ENCODE results near the gene DYNC1H1.
"Not testable (repeated sequence)": the region's sequence is repeated elsewhere in the genome, so short reads cannot be mapped to it uniquely, and the experiment has no call there.

Gene DYNC1H1

GRCh38 chr14:102063808-102064429 is 99.5 kb downstream of the DYNC1H1 start:
- no peak for DNase-seq (ENCODE audit: low spot score)

GRCh38 chr14:102064590-102064989 is 100.2 kb downstream of the DYNC1H1 start:
- not testable (repeated sequence) for DNase-seq (ENCODE audit: low spot score)

GRCh38 chr14:102066041-102066451 is 101.7 kb downstream of the DYNC1H1 start:
- DNase-seq (ENCODE audit: low spot score) = no peak

- peak; percentile 23 for DNase-seq (ENCODE audit: low spot score)
Measured at GRCh38 chr14:102071283-102071998, 107.1 kb downstream of the DYNC1H1 start.

- no peak for DNase-seq (ENCODE audit: low spot score)
Measured at GRCh38 chr14:102074415-102074964, 110.1 kb downstream of the DYNC1H1 start.

- no peak for DNase-seq (ENCODE audit: low spot score)
Measured at GRCh38 chr14:102075155-102075554, 110.8 kb downstream of the DYNC1H1 start.

- DNase-seq (ENCODE audit: low spot score) = no peak
Measured at GRCh38 chr14:102077382-102077709, 113.0 kb downstream of the DYNC1H1 start.

DNA sequence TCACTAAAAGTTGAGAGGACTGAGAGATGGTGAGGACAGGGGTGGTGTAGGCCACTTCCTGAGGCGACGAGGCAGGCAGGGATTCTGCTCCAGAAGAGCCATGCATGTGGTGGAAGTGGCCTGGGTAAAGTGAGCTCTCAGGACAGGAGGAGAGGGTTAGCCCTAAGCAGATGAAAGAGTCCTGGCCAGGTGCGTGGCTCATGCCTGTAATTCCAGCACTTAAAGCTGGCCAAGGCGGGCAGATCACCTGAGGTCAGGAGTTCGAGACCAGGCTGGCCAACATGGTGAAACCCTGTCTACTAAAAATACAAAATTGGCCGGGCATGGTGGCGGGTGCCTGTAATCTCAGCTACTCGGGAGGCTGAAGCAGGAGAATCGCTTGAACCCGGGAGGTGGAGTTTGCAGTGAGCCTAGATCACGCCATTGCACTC is 114.0 kb downstream of the DYNC1H1 start:
- DNase-seq (ENCODE audit: low spot score) = not testable (repeated sequence)

GRCh38 chr14:102078831-102079699 is 114.7 kb downstream of the DYNC1H1 start:
- no peak for DNase-seq (ENCODE audit: low spot score)

GRCh38 chr14:102079700-102079979 is 115.3 kb downstream of the DYNC1H1 start:
- DNase-seq (ENCODE audit: low spot score) = no peak

GRCh38 chr14:102080183-102081080 is 116.1 kb downstream of the DYNC1H1 start:
- DNase-seq (ENCODE audit: low spot score) = no peak

- no peak for DNase-seq (ENCODE audit: low spot score)
Measured at GRCh38 chr14:102081231-102082080, 117.1 kb downstream of the DYNC1H1 start.

DNA sequence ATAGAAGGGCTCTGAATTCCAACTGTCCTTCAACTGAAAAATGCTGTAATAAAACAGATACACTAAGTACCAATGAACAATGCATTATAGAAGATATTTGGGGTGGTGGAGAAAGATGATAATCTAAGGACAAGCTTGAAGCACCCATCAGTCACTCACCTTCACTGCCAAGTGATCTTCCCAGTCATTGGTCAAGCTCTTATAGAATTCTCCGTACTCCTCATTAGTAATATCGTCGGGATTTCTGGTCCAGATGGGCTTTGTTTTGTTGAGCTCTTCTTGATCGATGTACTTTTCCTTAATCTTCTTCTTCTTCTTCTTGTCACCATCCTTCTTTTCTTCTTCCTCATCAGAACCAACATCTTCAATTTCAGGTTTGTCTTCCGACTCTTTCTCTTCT is 120.1 kb downstream of the DYNC1H1 start:
- not testable (repeated sequence) for DNase-seq (ENCODE audit: low spot score)

GRCh38 chr14:102084931-102085330 is 120.6 kb downstream of the DYNC1H1 start:
- no peak for DNase-seq (ENCODE audit: low spot score)

- no peak for DNase-seq (ENCODE audit: low spot score)
Measured at GRCh38 chr14:102085488-102085887, 121.1 kb downstream of the DYNC1H1 start.

DNA sequence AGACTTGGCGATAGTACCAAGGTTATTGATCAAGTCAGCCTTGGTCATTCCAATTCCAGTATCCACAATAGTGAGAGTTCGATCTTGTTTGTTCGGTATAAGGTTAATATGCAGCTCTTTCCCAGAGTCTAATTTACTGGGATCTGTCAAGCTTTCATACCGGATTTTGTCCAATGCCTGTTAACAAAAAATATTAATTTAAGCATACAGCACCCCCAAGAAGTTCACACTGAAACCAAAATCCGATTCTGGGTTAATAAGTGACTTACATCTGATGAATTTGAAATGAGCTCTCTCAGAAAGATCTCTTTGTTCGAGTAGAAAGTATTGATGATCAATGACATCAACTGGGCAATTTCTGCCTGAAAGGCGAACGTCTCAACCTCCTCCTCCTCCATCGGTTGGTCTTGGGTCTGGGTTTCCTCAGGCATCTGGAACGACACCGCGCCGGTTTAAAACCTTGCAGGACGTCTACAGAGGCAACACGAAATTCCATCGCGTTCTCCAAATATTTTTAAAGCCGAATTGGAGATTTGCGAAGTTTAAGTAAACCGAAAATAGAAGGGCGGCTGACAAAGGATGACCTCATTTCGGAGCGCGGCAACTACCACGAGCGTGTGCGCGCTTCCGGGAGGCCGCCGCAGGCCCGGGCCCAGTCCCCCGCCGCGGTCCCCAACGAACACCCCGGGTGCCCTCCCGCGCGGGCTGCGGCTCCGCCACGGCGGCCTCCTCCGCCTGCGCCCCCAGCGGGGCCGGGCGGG is 121.8 kb downstream of the DYNC1H1 start:
- DNase-seq (ENCODE audit: low spot score) = peak; percentile 44

DNA sequence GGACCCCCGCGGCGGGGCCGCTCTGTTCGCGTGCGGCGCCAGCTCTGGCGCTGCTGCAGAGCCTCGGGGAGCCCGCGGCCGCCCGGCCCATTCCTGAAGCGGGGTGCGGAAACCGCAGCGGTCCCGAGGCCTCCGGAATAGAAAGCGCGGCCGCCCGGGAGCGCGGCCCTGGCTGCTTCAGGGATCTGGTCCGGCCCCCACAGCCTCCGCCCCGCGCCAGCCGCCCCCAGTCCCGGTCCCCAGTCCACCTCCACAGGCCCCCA is 122.3 kb downstream of the DYNC1H1 start:
- DNase-seq (ENCODE audit: low spot score) = no peak

DNA sequence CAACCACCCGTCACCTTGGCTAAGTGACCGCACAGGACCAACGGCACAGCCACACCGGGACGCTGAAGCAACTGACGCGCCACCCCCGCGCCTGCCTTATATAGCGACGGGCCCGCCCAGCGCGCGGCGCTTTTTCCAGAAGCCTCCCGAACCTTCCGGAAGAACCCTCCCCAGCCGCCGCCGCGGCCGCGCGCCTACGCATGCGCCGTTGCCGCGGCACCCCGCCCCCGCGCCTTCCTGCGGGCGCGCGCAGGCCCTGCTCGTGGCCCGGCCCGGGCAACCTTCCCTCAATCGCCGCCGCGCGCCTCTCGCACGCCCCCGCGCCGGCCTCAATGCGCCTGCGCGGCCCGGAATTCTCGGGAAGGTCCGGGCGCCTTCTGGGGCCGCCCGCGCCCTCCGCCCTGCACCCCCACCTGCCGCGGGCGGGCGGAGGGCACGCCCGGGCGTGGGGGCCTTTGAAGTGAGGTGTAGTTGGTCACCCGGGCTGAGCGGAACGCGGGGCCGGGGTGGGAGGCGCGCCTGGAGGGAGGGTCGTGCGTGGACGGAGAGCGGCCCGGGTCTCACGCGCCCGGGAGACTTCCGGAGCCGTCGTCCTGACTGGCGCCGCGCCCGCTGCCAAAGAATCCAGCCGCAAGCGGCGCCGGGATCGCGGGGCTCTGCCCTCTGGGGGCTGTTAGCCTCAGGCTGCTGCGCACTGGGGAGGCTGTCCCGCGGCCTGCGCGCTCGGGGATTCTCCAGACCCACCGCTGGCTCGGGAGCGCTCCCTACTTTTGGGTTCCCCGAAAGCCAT is 122.8 kb downstream of the DYNC1H1 start, which contains the start of gene HSP90AA1:
Gene HSP90AA1, minus strand, starts transcription at position 73 of the 790 bp plus-strand sequence. CDS start 666 bp downstream, outside the sequence.
- DNase-seq (ENCODE audit: low spot score) = peak; percentile 94

GRCh38 chr14:102087762-102088011 is 123.3 kb downstream of the DYNC1H1 start:
- DNase-seq (ENCODE audit: low spot score) = no peak
